PC-9 (cell line): Measurements from ENCODE around the gene LAMC2.

Experiments used
- EZH2 ChIP-seq: fragments of 200-600 bp; sonication (generic); IDR thresholded peaks from 2 replicates; pipeline ENCODE4 v1.8.0; 2017; ENCODE audit warnings: antibody characterized with exemption, low read depth
- TF ChIP-seq, protein P1 (sequence below): fragments of 200-600 bp; sonication (generic); conservative IDR thresholded peaks from 2 replicates; pipeline ENCODE4 v1.6.1; 2017; ENCODE audit warnings: mixed run types, antibody characterized with exemption, mild to moderate bottlenecking, moderate library complexity

DNA sequence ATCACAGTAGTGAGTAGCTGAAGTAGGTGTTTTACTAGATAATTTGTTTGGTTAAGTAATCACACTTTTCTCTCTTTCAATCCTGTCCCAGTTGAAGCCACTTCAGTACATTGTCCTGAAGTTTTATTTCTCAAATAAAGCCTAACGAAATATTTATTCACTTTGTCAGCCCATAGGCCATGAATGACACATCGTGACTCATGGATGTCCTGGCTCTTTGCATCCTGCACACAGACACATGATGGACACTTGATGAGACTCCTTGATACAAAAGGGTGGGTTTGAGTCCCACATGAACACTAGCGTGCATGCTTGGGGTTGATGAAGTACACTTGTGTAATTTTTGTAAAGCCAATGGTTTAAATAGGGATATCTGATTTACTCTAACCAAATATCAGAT is 22.7 kb upstream of the LAMC2 start:
- TF ChIP-seq, protein P1, sequence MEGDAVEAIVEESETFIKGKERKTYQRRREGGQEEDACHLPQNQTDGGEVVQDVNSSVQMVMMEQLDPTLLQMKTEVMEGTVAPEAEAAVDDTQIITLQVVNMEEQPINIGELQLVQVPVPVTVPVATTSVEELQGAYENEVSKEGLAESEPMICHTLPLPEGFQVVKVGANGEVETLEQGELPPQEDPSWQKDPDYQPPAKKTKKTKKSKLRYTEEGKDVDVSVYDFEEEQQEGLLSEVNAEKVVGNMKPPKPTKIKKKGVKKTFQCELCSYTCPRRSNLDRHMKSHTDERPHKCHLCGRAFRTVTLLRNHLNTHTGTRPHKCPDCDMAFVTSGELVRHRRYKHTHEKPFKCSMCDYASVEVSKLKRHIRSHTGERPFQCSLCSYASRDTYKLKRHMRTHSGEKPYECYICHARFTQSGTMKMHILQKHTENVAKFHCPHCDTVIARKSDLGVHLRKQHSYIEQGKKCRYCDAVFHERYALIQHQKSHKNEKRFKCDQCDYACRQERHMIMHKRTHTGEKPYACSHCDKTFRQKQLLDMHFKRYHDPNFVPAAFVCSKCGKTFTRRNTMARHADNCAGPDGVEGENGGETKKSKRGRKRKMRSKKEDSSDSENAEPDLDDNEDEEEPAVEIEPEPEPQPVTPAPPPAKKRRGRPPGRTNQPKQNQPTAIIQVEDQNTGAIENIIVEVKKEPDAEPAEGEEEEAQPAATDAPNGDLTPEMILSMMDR, result no peak
- TF ChIP-seq EZH2, result no peak
